Panc1 (cell line): Measurements from ENCODE around the gene HELZ2. TPM values are rescaled to one million over a fixed set of nuclear protein-coding genes. Genes with fewer than 3 reads are reported as not detected.
A peak's percentile ranks its signal among the peaks of the same experiment; 100 is the strongest.

Source experiments
- ATAC-seq: fragments of 200-7000 bp; cut with Tn5 transposase; 2 replicates; pipeline ENCODE4 v1.9.1; 2020; ENCODE audit warnings: mild to moderate bottlenecking, moderate library complexity
- BruUV-seq: library from RNA; stranded (reverse); fragments of 400-500 nt; replicated peaks from 2 replicates; lab custom pipeline; 2021; lab: Mats Ljungman, UMichigan
- CTCF ChIA-PET: fragments of 300-600 bp; sonication (Branson Sonifier 250); formaldehyde crosslinking; loops from one replicate; lab custom pipeline; 2022; ENCODE audit warnings: antibody characterized with exemption; lab: Charles Lee
- POLR2A ChIA-PET: fragments of 300-600 bp; sonication (Branson Sonifier 250); formaldehyde crosslinking; loops from one replicate; lab custom pipeline; 2022; ENCODE audit warnings: antibody characterized with exemption; lab: Charles Lee
- DNase-seq: peaks from one replicate; pipeline ENCODE4 v3.0.0-alpha.2; 2010; ENCODE audit warnings: low read depth, low spot score
- H3K27ac ChIP-seq: 2 replicates; pipeline ENCODE4 v1.5.1; 2011; ENCODE audit warnings: mild to moderate bottlenecking, low read length, inconsistent platforms
- H3K27me3 ChIP-seq: fragments of 200-500 bp; sonication (Bioruptor generic); 2 replicates; pipeline ENCODE4 v1.6.0; 2014; ENCODE audit warnings: low read length, inconsistent platforms; ENCODE audit not compliant: control insufficient read depth, insufficient read depth
- H3K36me3 ChIP-seq: fragments of 200-500 bp; sonication (Bioruptor generic); 2 replicates; pipeline ENCODE4 v1.5.1; 2014; ENCODE audit warnings: inconsistent platforms, mild to moderate bottlenecking, low read length, moderate library complexity; ENCODE audit not compliant: control insufficient read depth, insufficient read depth
- H3K4me1 ChIP-seq: 2 replicates; pipeline ENCODE4 v1.5.1; 2011; ENCODE audit warnings: inconsistent platforms, mild to moderate bottlenecking, low read length, moderate library complexity; ENCODE audit not compliant: control insufficient read depth, insufficient read depth
- H3K4me3 ChIP-seq, 2 experiments: 2 replicates each; pipeline ENCODE4 v1.5.1; 2011 to 2012; ENCODE audit warnings: low read depth in 2 of 2, low read length in 2 of 2, mild to moderate bottlenecking in 2 of 2, inconsistent platforms in 1 of 2, moderate library complexity in 1 of 2
- H3K9me3 ChIP-seq: fragments of 200-500 bp; sonication (Bioruptor generic); 2 replicates; pipeline ENCODE4 v1.5.1; 2014; ENCODE audit warnings: low read depth, mild to moderate bottlenecking, inconsistent platforms, low read length, moderate library complexity; ENCODE audit not compliant: control insufficient read depth, insufficient read depth
- POLR2AphosphoS5 ChIP-seq: IDR thresholded peaks from 2 replicates; pipeline ENCODE4 v1.6.1; 2012; ENCODE audit warnings: mild to moderate bottlenecking, low read depth, low read length, moderate library complexity
- SIN3A ChIP-seq: IDR thresholded peaks from 2 replicates; pipeline ENCODE4 v1.6.1; 2012; ENCODE audit warnings: low read depth, mild to moderate bottlenecking, low read length, moderate library complexity, borderline replicate concordance; ENCODE audit not compliant: insufficient read depth
- TCF7L2 ChIP-seq: IDR thresholded peaks from 2 replicates; pipeline ENCODE4 v1.6.1; 2011; ENCODE audit warnings: mild to moderate bottlenecking, low read depth, low read length, inconsistent platforms
- in situ Hi-C: cut with HindIII; loops from 2 replicates; pipeline ENCODE4 v1.10.0; 2016; ENCODE audit warnings: low sequenced_read_pairs, low pct_unique_long_range_greater_than_20kb
- intact Hi-C: fragments of 100-400 bp; cut with micrococcal nuclease; formaldehyde crosslinking; loops from one replicate; pipeline ENCODE4 v1.10.0; 2022; ENCODE audit not compliant: unreplicated experiment
- total RNA-seq: library from RNA; stranded (reverse); gene quantifications from one replicate; pipeline ENCODE4 v1.2.1, GENCODE V29; 2021; ENCODE audit not compliant: unreplicated experiment
- TF ChIP-seq, protein P1 (sequence below), 2 experiments: IDR thresholded peaks; 2 replicates each; pipeline ENCODE4 v1.6.1; 2011 to 2012; ENCODE audit warnings: low read depth in 2 of 2, control low read depth in 1 of 2, low read length in 1 of 2, mild to moderate bottlenecking in 1 of 2, moderate library complexity in 1 of 2; ENCODE audit not compliant: insufficient read depth in 1 of 2
- TF ChIP-seq, protein P2 (sequence below): fragments of 450-650 bp; IDR thresholded peaks from 2 replicates; pipeline ENCODE4 v1.5.1; 2017; ENCODE audit warnings: mild to moderate bottlenecking

The HELZ2 gene
- total RNA-seq, 1 experiment from 2014 or later: 41.5 TPM

DNA sequence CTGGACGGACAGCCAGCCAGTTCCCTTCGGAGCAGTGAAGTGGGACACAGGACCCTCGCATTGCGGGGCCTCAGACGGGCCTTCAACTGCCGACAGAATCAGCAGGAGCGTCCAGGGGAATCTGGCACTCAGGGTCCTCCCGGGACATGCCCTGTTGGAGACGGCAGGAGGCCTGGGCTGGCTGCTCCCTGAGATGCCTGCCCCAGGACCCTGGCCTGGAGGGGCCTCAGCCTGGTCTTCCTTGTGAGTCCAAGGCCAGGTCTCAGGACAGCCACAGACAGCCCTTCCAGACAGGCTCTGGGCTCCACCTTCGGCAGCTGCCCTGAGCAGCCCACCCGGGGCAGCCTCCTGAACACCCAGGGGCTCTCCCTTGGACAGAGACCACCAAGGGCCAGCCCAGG lies 14.6 kb upstream of the HELZ2 start:
- no TSS peak for BruUV-seq
- Histone ChIP-seq H3K4me1 (no peaks in the 10 kb centered on the region), H3K36me3 (no peaks in the 10 kb centered on the region), H3K27ac (no peak overlapping the region), H3K27me3 (no peaks in the 10 kb centered on the region), H3K9me3 (no peaks in the 10 kb centered on the region), H3K4me3 (no peak overlapping the region)
- POLR2A ChIA-PET: no interaction called here
- intact Hi-C loops (no loop called here), in situ Hi-C loops (no loop called here)
- 0 out of 2 replicates have a peak, but pooled peaks have one; percentile 50 for ATAC-seq
- TF ChIP-seq POLR2AphosphoS5 (no peak), SIN3A (no peak), TCF7L2 (no peak)
- TF ChIP-seq, protein P1, sequence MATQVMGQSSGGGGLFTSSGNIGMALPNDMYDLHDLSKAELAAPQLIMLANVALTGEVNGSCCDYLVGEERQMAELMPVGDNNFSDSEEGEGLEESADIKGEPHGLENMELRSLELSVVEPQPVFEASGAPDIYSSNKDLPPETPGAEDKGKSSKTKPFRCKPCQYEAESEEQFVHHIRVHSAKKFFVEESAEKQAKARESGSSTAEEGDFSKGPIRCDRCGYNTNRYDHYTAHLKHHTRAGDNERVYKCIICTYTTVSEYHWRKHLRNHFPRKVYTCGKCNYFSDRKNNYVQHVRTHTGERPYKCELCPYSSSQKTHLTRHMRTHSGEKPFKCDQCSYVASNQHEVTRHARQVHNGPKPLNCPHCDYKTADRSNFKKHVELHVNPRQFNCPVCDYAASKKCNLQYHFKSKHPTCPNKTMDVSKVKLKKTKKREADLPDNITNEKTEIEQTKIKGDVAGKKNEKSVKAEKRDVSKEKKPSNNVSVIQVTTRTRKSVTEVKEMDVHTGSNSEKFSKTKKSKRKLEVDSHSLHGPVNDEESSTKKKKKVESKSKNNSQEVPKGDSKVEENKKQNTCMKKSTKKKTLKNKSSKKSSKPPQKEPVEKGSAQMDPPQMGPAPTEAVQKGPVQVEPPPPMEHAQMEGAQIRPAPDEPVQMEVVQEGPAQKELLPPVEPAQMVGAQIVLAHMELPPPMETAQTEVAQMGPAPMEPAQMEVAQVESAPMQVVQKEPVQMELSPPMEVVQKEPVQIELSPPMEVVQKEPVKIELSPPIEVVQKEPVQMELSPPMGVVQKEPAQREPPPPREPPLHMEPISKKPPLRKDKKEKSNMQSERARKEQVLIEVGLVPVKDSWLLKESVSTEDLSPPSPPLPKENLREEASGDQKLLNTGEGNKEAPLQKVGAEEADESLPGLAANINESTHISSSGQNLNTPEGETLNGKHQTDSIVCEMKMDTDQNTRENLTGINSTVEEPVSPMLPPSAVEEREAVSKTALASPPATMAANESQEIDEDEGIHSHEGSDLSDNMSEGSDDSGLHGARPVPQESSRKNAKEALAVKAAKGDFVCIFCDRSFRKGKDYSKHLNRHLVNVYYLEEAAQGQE (IDR thresholded peaks at IDR 0.05; ENCODE audit: insufficient read depth in 1 of 2, low read depth in 2 of 2, low read length in 1 of 2): no peak
- DNase-seq: no peak
- CTCF ChIA-PET: interaction anchor here (0.6 kb wide), 1 partner anchor 26 kb away, joined by 6 read pairs; no protein-coding TSS in a partner anchor

- CTCF ChIA-PET: interaction anchor here (0.6 kb wide), 1 partner anchor 27 kb away, joined by 6 read pairs; no protein-coding TSS in a partner anchor
- no peaks in the 10 kb centered on the region for H3K36me3 ChIP-seq
- POLR2A ChIA-PET: no interaction called here
Measured at GRCh38 chr20:63587776-63588591, 13.9 kb upstream of the HELZ2 start.

More at GRCh38 chr20:63587776-63588591, 13.9 kb upstream of the HELZ2 start:
- Histone ChIP-seq H3K27ac (no peak overlapping the region), H3K27me3 (no peaks in the 10 kb centered on the region), H3K9me3 (no peaks in the 10 kb centered on the region), H3K4me3 (no peak overlapping the region), H3K4me1 (no peaks in the 10 kb centered on the region)
- TF ChIP-seq SIN3A (no peak), POLR2AphosphoS5 (no peak), TCF7L2 (0 out of 2 replicates have a peak, but pooled peaks have one; percentile 16)
- TF ChIP-seq, protein P2, sequence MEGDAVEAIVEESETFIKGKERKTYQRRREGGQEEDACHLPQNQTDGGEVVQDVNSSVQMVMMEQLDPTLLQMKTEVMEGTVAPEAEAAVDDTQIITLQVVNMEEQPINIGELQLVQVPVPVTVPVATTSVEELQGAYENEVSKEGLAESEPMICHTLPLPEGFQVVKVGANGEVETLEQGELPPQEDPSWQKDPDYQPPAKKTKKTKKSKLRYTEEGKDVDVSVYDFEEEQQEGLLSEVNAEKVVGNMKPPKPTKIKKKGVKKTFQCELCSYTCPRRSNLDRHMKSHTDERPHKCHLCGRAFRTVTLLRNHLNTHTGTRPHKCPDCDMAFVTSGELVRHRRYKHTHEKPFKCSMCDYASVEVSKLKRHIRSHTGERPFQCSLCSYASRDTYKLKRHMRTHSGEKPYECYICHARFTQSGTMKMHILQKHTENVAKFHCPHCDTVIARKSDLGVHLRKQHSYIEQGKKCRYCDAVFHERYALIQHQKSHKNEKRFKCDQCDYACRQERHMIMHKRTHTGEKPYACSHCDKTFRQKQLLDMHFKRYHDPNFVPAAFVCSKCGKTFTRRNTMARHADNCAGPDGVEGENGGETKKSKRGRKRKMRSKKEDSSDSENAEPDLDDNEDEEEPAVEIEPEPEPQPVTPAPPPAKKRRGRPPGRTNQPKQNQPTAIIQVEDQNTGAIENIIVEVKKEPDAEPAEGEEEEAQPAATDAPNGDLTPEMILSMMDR: no peak
- TF ChIP-seq, protein P1 (IDR thresholded peaks at IDR 0.05; ENCODE audit: insufficient read depth in 1 of 2, low read depth in 2 of 2, low read length in 1 of 2): no peak
- DNase-seq (no peak), ATAC-seq (no peak)
- intact Hi-C loops: no loop called here
- in situ Hi-C loops: no loop called here
- BruUV-seq: TSS peak; percentile 82
